Sigmoid colon (tissue), 4 donors: ENCODE results near the gene POLR1A.

Source experiments
- POLR2A ChIP-seq, 2 donors: fragments of 450-650 bp; IDR thresholded peaks; one replicate each; pipeline ENCODE4 v1.6.1; 2016; ENCODE audit warnings: antibody characterized with exemption in 2 of 2, mild to moderate bottlenecking in 2 of 2, moderate library complexity in 2 of 2
- POLR2AphosphoS5 ChIP-seq, 4 donors: sonication (generic); formaldehyde crosslinking; IDR thresholded peaks; one replicate each; pipeline ENCODE4 v1.6.1; 2017; ENCODE audit warnings: antibody characterized with exemption in 4 of 4
- TF ChIP-seq, protein P1 (sequence below), 4 experiments: fragments of 450-650 bp in 3 of 4; fragments of 200-600 bp in 1 of 4; IDR thresholded peaks; one replicate each; pipeline ENCODE4 v1.5.1; 2016 to 2019; ENCODE audit warnings: antibody characterized with exemption in 4 of 4, mild to moderate bottlenecking in 3 of 4, moderate library complexity in 2 of 4

DNA sequence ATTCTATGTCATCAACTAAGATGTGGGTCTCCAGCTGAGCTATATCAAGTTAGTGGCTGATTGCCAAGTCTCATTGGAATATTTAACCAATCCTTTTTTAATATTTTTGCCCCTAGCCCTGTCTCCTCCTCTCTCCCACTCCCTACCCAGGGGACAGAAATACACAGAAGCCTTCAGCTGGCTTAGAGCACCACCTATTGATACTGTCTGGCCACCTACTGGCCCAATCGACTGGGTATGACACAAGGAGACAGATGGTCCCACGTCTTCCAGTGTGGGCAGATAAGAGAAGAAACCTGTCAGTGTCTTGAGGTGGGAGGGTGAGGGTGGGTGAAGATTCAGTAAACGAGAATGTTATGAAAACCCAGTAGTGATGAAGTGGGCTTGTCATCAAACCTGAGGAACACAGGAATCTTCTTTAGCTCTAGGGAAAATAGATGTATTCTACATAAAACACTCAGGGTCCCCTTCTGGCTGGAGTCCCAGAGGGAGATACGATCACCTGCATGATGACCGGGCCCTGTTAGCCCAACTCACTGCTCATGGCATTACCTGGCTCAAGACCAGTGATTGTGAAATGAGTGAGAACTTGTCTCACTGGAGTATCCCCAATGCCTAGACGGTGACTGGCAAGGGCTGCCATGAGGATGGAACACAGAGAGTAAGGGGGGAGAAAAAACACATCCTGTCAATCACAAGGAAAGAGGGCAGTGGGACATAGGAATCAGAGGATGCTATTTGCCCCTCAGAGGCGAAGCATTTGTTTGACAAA, 26.7 kb downstream of the POLR1A start:
- no peak for TF ChIP-seq POLR2A (IDR thresholded peaks at IDR 0.05)
- TF ChIP-seq, protein P1, sequence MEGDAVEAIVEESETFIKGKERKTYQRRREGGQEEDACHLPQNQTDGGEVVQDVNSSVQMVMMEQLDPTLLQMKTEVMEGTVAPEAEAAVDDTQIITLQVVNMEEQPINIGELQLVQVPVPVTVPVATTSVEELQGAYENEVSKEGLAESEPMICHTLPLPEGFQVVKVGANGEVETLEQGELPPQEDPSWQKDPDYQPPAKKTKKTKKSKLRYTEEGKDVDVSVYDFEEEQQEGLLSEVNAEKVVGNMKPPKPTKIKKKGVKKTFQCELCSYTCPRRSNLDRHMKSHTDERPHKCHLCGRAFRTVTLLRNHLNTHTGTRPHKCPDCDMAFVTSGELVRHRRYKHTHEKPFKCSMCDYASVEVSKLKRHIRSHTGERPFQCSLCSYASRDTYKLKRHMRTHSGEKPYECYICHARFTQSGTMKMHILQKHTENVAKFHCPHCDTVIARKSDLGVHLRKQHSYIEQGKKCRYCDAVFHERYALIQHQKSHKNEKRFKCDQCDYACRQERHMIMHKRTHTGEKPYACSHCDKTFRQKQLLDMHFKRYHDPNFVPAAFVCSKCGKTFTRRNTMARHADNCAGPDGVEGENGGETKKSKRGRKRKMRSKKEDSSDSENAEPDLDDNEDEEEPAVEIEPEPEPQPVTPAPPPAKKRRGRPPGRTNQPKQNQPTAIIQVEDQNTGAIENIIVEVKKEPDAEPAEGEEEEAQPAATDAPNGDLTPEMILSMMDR (IDR thresholded peaks at IDR 0.05) = peak; percentile 16 to 51 (median 36)
- no peak for TF ChIP-seq POLR2AphosphoS5 (IDR thresholded peaks at IDR 0.05)
